Mucosa of gallbladder (tissue), 1 donor: ENCODE results near the gene APOE. TPM values are rescaled to one million over a fixed set of nuclear protein-coding genes. Genes with fewer than 3 reads are reported as not detected.

ENCODE experiments used
- DNase-seq: peaks from one replicate; pipeline ENCODE4 v3.0.0-alpha.2; 2020; ENCODE audit warnings: low spot score
- total RNA-seq: library from RNA; stranded (reverse); gene quantifications from one replicate; pipeline ENCODE4 v1.2.1, GENCODE V29; 2021
- donor health status: DM: no; HTN: no; CAD: no.

APOE gene
- total RNA-seq, 1 donor from 2014 or later = 435 TPM

DNA sequence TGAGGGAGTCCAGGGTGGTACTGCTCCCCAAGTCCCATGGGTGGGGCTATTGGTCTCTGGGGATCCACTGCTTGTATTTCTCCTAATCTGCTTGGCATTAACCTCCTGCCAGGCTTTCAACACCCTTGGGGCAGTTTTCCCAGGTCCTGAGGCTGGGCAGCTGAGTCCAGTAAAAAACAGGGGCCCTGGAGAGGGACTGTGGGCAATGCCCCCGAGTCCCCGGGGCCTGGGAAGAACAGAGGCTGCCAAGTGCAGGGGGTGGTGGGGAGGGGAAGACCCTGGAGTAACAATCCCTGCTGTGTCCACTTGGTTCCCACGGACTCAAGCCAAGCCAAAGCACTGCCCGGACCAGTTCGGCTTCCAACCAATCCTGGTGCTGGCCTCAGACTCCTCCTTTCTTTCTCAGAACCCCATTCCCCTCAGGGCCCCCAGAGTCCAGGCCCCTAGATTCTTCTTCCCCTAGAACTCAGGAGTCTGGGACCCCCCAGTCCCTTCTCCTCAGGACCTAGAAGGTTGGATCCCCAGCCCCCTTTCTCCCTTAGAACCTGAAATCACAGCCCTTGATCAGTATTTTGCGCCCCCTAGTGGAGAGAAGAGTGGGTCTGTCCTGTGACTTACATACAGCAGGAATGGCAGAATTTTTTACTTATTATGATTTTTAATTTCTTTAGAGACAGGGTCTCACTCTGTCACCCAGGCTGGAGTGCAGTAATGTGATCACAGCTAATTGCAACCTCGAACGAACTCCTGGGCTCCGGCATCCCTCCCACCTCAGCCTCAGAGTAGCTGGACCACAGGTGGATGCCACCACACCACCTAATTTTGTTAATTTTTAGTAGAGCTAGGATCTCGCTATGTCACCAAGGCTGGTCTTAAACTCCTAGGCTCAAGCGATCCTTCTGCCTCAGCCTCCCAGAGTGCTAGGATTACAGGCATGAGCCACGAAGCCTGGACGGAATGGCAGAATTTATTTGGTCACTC, 45.9 kb downstream of the APOE start:
- DNase-seq = peak; percentile 74

GRCh38 chr19:44954278-44954648, 48.7 kb downstream of the APOE start:
- DNase-seq = no peak

DNA sequence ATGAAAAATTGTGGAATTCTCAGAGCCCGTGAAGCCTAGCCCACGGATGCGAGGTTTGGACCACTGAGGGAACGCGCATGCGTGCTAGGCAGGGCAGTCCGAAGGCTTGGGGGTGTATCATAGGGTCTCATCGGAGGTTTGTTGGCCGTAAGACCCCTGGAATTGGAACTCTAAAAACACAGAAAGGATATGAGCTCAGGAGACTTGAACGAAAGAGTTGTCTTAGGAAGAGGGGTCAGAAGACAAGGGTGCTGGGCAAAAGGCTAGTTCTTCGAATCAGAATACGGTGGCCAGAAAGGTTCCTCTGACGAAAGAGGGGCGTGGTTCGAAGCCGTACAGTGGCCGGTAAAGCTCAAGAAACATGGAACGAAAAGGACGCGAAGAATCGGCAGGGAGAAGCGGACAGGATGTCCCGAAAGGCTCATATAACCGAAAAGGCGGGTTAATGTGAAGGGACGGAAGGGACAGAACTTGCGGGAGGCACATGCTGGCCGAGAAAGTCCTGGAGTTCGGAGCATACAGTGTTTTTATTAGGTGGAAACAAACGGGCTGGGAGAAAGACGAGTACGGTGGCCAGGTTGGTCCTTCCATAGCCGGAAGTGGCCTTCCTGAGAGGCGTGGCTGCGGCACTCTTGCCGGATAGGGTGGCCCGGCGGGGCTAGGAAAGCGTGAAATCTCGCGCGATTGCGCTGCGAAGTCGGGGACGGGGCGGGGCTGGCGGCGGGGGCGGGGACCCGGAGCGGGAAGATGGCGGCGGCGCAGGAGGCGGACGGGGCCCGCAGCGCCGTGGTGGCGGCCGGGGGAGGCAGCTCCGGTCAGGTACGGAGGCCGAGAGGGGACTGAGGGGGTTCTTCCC, 49.3 kb downstream of the APOE start, which contains the start of gene CLPTM1:
TSS of gene CLPTM1 (plus strand) at position 732 of the 856 bp plus-strand sequence. CDS start at position 748, 16 bp downstream.
- DNase-seq = peak; percentile 97

DNA sequence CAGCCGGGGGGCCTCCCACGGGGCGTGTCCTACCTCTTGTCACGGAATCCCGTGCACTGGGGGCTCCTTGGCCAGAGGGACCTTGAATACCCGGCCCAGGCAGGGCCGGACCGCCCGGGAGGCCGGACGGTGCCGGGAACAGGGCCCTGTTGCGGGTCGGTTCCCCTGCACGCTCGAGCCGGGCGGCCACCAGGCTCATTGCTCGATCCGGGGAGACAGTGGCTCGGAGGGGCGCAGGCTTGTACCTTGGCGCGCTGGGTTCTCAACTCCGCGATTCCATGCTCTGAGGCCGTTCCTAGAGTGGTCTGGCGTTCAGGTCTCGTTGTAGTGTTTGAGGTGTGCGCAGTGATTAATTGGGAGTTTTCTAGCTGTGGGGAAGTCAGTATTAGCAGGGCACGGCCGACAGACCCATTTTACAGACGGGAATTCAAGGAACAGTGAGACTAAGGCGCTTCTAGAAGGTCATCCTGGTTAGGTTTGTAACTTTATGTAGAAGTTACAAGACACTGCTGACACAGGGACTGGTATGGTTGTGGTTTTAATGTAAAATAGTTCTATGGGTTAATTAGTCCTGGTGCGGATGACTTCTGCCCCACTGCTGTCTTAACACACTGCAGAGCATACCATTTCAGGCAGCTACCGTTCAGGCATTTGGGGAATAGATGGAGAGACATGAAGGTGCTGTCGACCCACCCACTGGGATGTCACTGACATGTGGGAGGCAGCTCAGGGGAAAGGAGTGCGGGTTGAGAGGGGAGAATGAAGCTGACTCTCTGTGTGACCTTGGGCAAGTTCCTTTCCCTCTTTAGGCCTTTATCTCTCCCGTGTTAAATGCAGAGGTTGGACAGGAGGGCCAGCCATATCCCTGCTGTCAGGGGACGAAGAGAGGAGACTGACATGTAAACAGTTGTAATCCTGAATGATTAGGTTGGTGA, 50.2 kb downstream of the APOE start:
- DNase-seq = no peak

- DNase-seq = no peak
Observed at GRCh38 chr19:44957526-44957925, 51.9 kb downstream of the APOE start.

GRCh38 chr19:44958090-44958489, 52.5 kb downstream of the APOE start:
- no peak for DNase-seq

Other genes starting within 250 kb of the APOE start
- gene CEACAM19, start 234.3 kb upstream of the APOE start, total RNA-seq = 10.9 TPM
- gene CEACAM16, start 206.6 kb upstream of the APOE start, total RNA-seq = 0.12 TPM
- 44.3 TPM for gene BCL3, start 157.1 kb upstream of the APOE start, total RNA-seq
- 47.4 TPM for gene CBLC, start 127.9 kb upstream of the APOE start, total RNA-seq
- 75.9 TPM for gene BCAM, start 96.7 kb upstream of the APOE start, total RNA-seq
- gene NECTIN2, start 59.5 kb upstream of the APOE start, total RNA-seq = 331 TPM
- 35.0 TPM for gene TOMM40, start 14.5 kb upstream of the APOE start, total RNA-seq
- 103 TPM for gene APOC1, start 8.8 kb downstream of the APOE start, total RNA-seq
- not detected for gene APOC4, start 36.4 kb downstream of the APOE start, total RNA-seq
- 24.8 TPM for gene APOC2, start 40.3 kb downstream of the APOE start, total RNA-seq
- 149 TPM for gene CLPTM1, start 49.6 kb downstream of the APOE start, total RNA-seq
- 12.2 TPM for gene RELB, start 95.7 kb downstream of the APOE start, total RNA-seq
- gene CLASRP, start 133.2 kb downstream of the APOE start, total RNA-seq = 101 TPM
- gene ZNF296, start 170.7 kb downstream of the APOE start, total RNA-seq = 2.3 TPM
- gene GEMIN7, start 173.5 kb downstream of the APOE start, total RNA-seq = 25.2 TPM
- gene PPP1R37, start 187.4 kb downstream of the APOE start, total RNA-seq = 83.4 TPM